ENCODE measurements around the gene SLC6A3.

SLC6A3 gene

GRCh38 chr5:1367149-1367548, 78.1 kb downstream of the SLC6A3 start:
- H3K4me1 ChIP-seq (ENCODE audit: low read length) = peaks cover 26% of the 10 kb centered on the region
- no peaks in the 10 kb centered on the region for H4K20me1 ChIP-seq (ENCODE audit: insufficient read depth, low read length)
- no peaks in the 10 kb centered on the region for H3K9me3 ChIP-seq (ENCODE audit: insufficient read depth, low read length)
- peak overlapping the region; percentile 45 for H3K4me2 ChIP-seq (ENCODE audit: low read length)
- H3K4me3 ChIP-seq (ENCODE audit: low read length) = 0 out of 2 replicates have a peak overlapping the region, but pooled peaks have one; percentile 13
- no peak overlapping the region for H3K27ac ChIP-seq (ENCODE audit: low read length)
- H2AFZ ChIP-seq (ENCODE audit: low read depth, low read length) = no peak overlapping the region
- H3K27me3 ChIP-seq (ENCODE audit: low read depth, low read length) = peaks cover 19% of the 10 kb centered on the region
- no peaks in the 10 kb centered on the region for H3K79me2 ChIP-seq (ENCODE audit: low read length)
- H3K9ac ChIP-seq (ENCODE audit: low read length) = no peak overlapping the region
- TF ChIP-seq CTCF (IDR thresholded peaks at IDR 0.05; ENCODE audit: low read depth, low read length) (no peak), EZH2phosphoT487 (IDR thresholded peaks at IDR 0.05; ENCODE audit: low read depth) (no peak)
- no peaks in the 10 kb centered on the region for H3K36me3 ChIP-seq (replicated peaks; ENCODE audit: low read depth, low read length)

- TF ChIP-seq CTCF (IDR thresholded peaks at IDR 0.05; ENCODE audit: low read depth, low read length) (no peak), EZH2phosphoT487 (IDR thresholded peaks at IDR 0.05; ENCODE audit: low read depth) (no peak)
- Histone ChIP-seq H3K79me2 (ENCODE audit: low read length) (no peaks in the 10 kb centered on the region), H3K27me3 (ENCODE audit: low read depth, low read length) (peaks cover 23% of the 10 kb centered on the region), H3K36me3 (replicated peaks; ENCODE audit: low read depth, low read length) (no peaks in the 10 kb centered on the region), H3K4me3 (ENCODE audit: low read length) (peak overlapping the region; percentile 13; the same call in 1 of the 2 replicates), H3K9me3 (ENCODE audit: insufficient read depth, low read length) (no peaks in the 10 kb centered on the region), H3K9ac (ENCODE audit: low read length) (no peak overlapping the region), H4K20me1 (ENCODE audit: insufficient read depth, low read length) (no peaks in the 10 kb centered on the region), H3K4me1 (ENCODE audit: low read length) (peaks cover 20% of the 10 kb centered on the region), H3K4me2 (ENCODE audit: low read length) (peak overlapping the region; percentile 45), H3K27ac (ENCODE audit: low read length) (no peak overlapping the region), H2AFZ (ENCODE audit: low read depth, low read length) (no peak overlapping the region)
Observed at GRCh38 chr5:1366514-1366913, 78.7 kb downstream of the SLC6A3 start.

- Histone ChIP-seq H2AFZ (ENCODE audit: low read depth, low read length) (no peak overlapping the region), H3K79me2 (ENCODE audit: low read length) (no peaks in the 10 kb centered on the region), H3K27ac (ENCODE audit: low read length) (no peak overlapping the region), H3K4me1 (ENCODE audit: low read length) (peaks cover 15% of the 10 kb centered on the region), H3K36me3 (replicated peaks; ENCODE audit: low read depth, low read length) (no peaks in the 10 kb centered on the region), H3K4me3 (ENCODE audit: low read length) (no peak overlapping the region), H4K20me1 (ENCODE audit: insufficient read depth, low read length) (no peaks in the 10 kb centered on the region), H3K9me3 (ENCODE audit: insufficient read depth, low read length) (no peaks in the 10 kb centered on the region), H3K27me3 (ENCODE audit: low read depth, low read length) (peaks cover 35% of the 10 kb centered on the region), H3K9ac (ENCODE audit: low read length) (no peak overlapping the region), H3K4me2 (ENCODE audit: low read length) (no peak overlapping the region)
- no peak for TF ChIP-seq CTCF (IDR thresholded peaks at IDR 0.05; ENCODE audit: low read depth, low read length)
- TF ChIP-seq EZH2phosphoT487 (IDR thresholded peaks at IDR 0.05; ENCODE audit: low read depth) = no peak
Observed at GRCh38 chr5:1364211-1364610, 81.0 kb downstream of the SLC6A3 start.

GRCh38 chr5:1363581-1363980, 81.7 kb downstream of the SLC6A3 start:
- H3K9me3 ChIP-seq (ENCODE audit: insufficient read depth, low read length) = no peaks in the 10 kb centered on the region
- no peak overlapping the region for H3K4me3 ChIP-seq (ENCODE audit: low read length)
- no peak overlapping the region for H3K9ac ChIP-seq (ENCODE audit: low read length)
- H4K20me1 ChIP-seq (ENCODE audit: insufficient read depth, low read length) = no peaks in the 10 kb centered on the region
- H3K79me2 ChIP-seq (ENCODE audit: low read length) = no peaks in the 10 kb centered on the region
- H3K27me3 ChIP-seq (ENCODE audit: low read depth, low read length) = peaks cover 36% of the 10 kb centered on the region
- H3K36me3 ChIP-seq (replicated peaks; ENCODE audit: low read depth, low read length) = no peaks in the 10 kb centered on the region
- H3K27ac ChIP-seq (ENCODE audit: low read length) = no peak overlapping the region
- no peak for TF ChIP-seq CTCF (IDR thresholded peaks at IDR 0.05; ENCODE audit: low read depth, low read length)
- no peak overlapping the region for H2AFZ ChIP-seq (ENCODE audit: low read depth, low read length)
- H3K4me1 ChIP-seq (ENCODE audit: low read length) = peaks cover 15% of the 10 kb centered on the region
- H3K4me2 ChIP-seq (ENCODE audit: low read length) = no peak overlapping the region

Measured in OCI-LY3 (cell line).